Adipocyte (in vitro differentiated cells): Measurements from ENCODE around the gene GALM.
A peak's percentile ranks its signal among the peaks of the same experiment; 100 is the strongest.

Experiments used
- DNase-seq: peaks from one replicate; pipeline ENCODE4 v3.0.0-alpha.2; 2015; ENCODE audit warnings: low read depth
- H3K27me3 ChIP-seq: replicated peaks from 2 replicates; pipeline ENCODE4 v1.7.0; 2013; ENCODE audit warnings: mild to moderate bottlenecking, low read length, moderate library complexity; ENCODE audit not compliant: control insufficient read depth, insufficient read depth
- H3K36me3 ChIP-seq: 2 replicates; pipeline ENCODE4 v1.7.0; 2013; ENCODE audit warnings: low read length, mild to moderate bottlenecking, moderate library complexity; ENCODE audit not compliant: control insufficient read depth, insufficient read depth, severe bottlenecking
- H3K4me1 ChIP-seq: 2 replicates; pipeline ENCODE4 v1.7.0; 2013; ENCODE audit warnings: mild to moderate bottlenecking, low read length, moderate library complexity; ENCODE audit not compliant: control insufficient read depth, insufficient read depth
- H3K4me3 ChIP-seq: 2 replicates; pipeline ENCODE4 v1.7.0; 2013; ENCODE audit warnings: mild to moderate bottlenecking, low read length, moderate library complexity
- H3K9ac ChIP-seq: 2 replicates; pipeline ENCODE4 v1.7.0; 2013; ENCODE audit warnings: mild to moderate bottlenecking, low read length, moderate library complexity
- H3K9me3 ChIP-seq: 2 replicates; pipeline ENCODE4 v1.7.0; 2013; ENCODE audit warnings: mild to moderate bottlenecking, low read length, moderate library complexity; ENCODE audit not compliant: control insufficient read depth

Gene GALM

GRCh38 chr2:38665854-38666555 is at the start of gene GALM:
TSS of gene GALM (plus strand) at chr2:38666114. CDS start at chr2:38666162, 48 bp downstream.
- H3K36me3 ChIP-seq: no peaks in the 10 kb centered on the region
- DNase-seq: peak; percentile 81
- peaks cover 34% of the 10 kb centered on the region for H3K4me1 ChIP-seq
- no peaks in the 10 kb centered on the region for H3K27me3 ChIP-seq
- peak within 1 kb of the TSS; percentile 87 for H3K4me3 ChIP-seq
- H3K9me3 ChIP-seq: no peaks in the 10 kb centered on the region
- H3K9ac ChIP-seq: peak within 1 kb of the TSS; percentile 83

DNA sequence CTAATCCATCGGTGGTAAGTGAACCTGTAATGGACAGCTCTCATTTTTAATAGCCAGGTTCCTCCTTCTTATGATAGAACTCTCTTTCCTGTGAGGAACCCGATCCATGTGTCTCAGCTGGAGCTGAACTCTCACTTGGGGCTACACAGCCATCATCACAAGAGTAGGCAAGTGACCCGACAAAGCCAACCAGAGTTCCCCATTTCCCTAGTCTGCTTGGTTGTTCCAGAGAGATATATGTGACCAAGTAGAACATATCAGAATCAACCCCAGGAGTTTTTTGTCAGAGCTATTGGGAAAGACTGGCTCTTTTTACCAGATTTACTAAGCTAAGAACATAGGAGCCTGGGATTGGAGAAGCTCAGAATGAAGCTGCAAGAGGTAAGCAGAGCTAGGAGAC is 48.6 kb upstream of the GALM start:
- no peaks in the 10 kb centered on the region for H3K27me3 ChIP-seq
- H3K4me3 ChIP-seq: no peak overlapping the region
- H3K36me3 ChIP-seq: no peaks in the 10 kb centered on the region
- no peaks in the 10 kb centered on the region for H3K9me3 ChIP-seq
- H3K9ac ChIP-seq: no peak overlapping the region
- H3K4me1 ChIP-seq: peaks cover 29% of the 10 kb centered on the region
- DNase-seq: no peak

DNA sequence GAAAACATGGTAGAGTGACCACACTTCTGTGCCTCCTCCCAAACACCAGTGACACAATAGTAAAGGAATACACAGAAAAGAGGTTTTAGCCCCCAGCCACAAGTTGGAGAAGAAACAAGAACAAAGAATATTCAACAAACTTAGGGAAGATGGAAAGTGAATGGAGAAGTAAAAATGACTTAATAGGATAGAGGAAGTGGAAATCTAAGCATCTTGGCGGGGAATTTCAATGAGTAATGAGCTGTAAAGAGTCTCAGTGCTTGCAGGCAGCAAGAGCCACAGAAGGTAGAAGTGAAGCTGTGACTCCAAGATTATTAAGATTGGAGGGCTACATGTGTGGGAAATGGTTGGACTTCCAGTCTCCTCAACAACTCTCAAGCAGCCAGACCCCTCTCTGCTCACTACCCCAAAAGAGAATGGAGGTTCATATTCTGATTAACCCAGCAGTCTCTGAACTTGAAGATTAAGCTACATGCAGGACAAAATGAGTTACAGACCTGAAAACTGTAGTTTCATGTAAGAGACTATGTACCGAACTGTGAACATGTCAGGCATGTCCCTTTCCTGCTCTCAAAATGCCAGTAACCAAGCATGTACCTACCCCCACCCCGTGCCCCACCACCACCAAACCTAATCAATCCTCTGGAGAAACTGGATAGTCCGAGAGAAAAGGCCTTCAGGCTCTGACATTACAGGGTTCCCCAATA is 46.3 kb upstream of the GALM start:
- Histone ChIP-seq H3K4me3 (no peak overlapping the region), H3K4me1 (peaks cover 29% of the 10 kb centered on the region), H3K27me3 (no peaks in the 10 kb centered on the region), H3K9ac (no peak overlapping the region), H3K9me3 (no peaks in the 10 kb centered on the region), H3K36me3 (no peaks in the 10 kb centered on the region)
- peak; percentile 61 for DNase-seq

DNA sequence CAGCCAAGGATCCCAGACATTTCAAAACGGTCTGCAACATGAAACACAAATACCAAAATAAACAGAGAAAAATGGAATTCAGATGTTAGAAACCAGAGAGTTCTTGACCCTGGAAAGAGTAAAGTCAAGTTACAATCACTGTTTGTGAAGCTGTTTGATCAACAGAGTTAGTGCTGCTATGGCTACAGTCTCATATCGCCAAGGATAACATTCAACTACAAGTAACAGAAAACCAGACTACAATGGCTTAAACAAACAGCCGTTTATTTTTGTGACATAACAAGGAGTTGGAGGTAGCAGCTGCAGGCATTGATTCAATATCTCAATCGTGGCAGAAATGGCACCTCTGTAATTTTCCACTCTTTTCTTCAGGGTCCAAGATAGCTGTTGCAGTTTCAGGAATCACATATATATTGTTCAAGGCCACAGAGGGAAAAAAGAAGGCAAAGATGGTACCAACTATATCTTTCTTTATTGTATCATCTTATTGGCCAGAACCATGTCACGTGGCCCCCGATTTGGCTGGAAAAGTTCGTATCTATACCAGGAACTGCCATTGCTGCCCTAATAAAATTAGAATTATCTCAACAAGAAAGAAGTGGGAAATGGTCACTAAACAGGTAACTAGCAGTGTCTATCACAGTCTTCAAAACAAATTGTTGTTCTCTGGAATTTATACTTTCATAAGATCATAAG is 45.5 kb upstream of the GALM start:
- no peak overlapping the region for H3K4me3 ChIP-seq
- no peak overlapping the region for H3K9ac ChIP-seq
- H3K27me3 ChIP-seq: no peaks in the 10 kb centered on the region
- DNase-seq: peak; percentile 93
- H3K4me1 ChIP-seq: peaks cover 24% of the 10 kb centered on the region
- H3K9me3 ChIP-seq: no peaks in the 10 kb centered on the region
- no peaks in the 10 kb centered on the region for H3K36me3 ChIP-seq

DNA sequence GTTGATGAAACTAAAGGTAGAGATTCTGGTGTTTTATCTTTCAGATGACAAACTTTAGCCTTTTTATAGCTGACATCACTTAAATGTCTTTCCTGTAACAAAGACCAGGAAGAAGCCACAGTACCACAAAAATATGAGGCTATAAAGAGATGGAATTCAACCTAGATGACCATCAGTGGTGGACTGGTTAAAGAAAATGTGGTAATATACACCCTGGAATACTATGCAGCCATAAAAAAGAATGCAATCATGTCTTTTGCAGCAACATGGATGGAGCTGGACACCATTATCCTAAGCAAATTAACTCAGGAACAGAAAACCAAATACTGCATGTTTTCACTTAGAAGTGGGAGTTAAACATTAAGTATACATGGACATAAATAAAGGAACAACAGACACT is 44.9 kb upstream of the GALM start:
- H3K4me1 ChIP-seq: peaks cover 19% of the 10 kb centered on the region
- no peaks in the 10 kb centered on the region for H3K36me3 ChIP-seq
- no peak overlapping the region for H3K4me3 ChIP-seq
- DNase-seq: no peak
- H3K9ac ChIP-seq: no peak overlapping the region
- H3K9me3 ChIP-seq: no peaks in the 10 kb centered on the region
- H3K27me3 ChIP-seq: no peaks in the 10 kb centered on the region

DNA sequence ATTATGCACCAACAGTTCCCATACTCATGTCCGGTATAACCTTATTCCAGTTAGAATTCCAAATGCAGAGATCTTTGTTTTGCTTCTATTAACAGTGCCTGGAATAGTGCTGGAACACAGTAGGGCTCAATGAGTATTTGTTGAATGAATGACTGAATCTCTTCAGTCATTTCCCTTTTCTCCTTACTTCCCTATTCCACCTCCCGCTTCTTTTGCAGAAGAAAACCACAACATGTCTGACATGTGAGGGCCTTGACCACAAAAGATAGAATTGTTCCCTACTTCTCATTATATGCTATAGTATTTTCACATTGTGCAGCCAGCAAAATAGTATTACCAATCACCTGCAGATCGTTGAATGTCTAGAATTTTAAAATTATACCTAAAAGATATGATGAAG is 43.7 kb upstream of the GALM start:
- Histone ChIP-seq H3K27me3 (peaks cover 6% of the 10 kb centered on the region), H3K9ac (no peak overlapping the region), H3K36me3 (no peaks in the 10 kb centered on the region), H3K4me3 (no peak overlapping the region), H3K9me3 (no peaks in the 10 kb centered on the region), H3K4me1 (peaks cover 12% of the 10 kb centered on the region)
- no peak for DNase-seq

- no peak for DNase-seq
- Histone ChIP-seq H3K9me3 (no peaks in the 10 kb centered on the region), H3K36me3 (no peaks in the 10 kb centered on the region), H3K9ac (no peak overlapping the region), H3K27me3 (peaks cover 10% of the 10 kb centered on the region), H3K4me1 (no peaks in the 10 kb centered on the region), H3K4me3 (no peak overlapping the region)
Observed at GRCh38 chr2:38626326-38627035, 39.4 kb upstream of the GALM start.

GRCh38 chr2:38627391-38627790 is 38.5 kb upstream of the GALM start:
- no peak overlapping the region for H3K4me3 ChIP-seq
- DNase-seq: no peak
- H3K9ac ChIP-seq: no peak overlapping the region
- no peaks in the 10 kb centered on the region for H3K36me3 ChIP-seq
- peaks cover 10% of the 10 kb centered on the region for H3K27me3 ChIP-seq
- no peaks in the 10 kb centered on the region for H3K4me1 ChIP-seq
- no peaks in the 10 kb centered on the region for H3K9me3 ChIP-seq

- H3K4me1 ChIP-seq: no peaks in the 10 kb centered on the region
- H3K4me3 ChIP-seq: no peak overlapping the region
- no peaks in the 10 kb centered on the region for H3K9me3 ChIP-seq
- H3K9ac ChIP-seq: no peak overlapping the region
- H3K27me3 ChIP-seq: peaks cover 10% of the 10 kb centered on the region
- no peaks in the 10 kb centered on the region for H3K36me3 ChIP-seq
- no peak for DNase-seq
Observed at GRCh38 chr2:38629684-38630083, 36.2 kb upstream of the GALM start.

GRCh38 chr2:38631976-38632375 is 33.9 kb upstream of the GALM start:
- no peaks in the 10 kb centered on the region for H3K9me3 ChIP-seq
- no peak overlapping the region for H3K4me3 ChIP-seq
- no peaks in the 10 kb centered on the region for H3K4me1 ChIP-seq
- H3K36me3 ChIP-seq: no peaks in the 10 kb centered on the region
- no peak for DNase-seq
- no peak overlapping the region for H3K9ac ChIP-seq
- peaks cover 3% of the 10 kb centered on the region for H3K27me3 ChIP-seq

GRCh38 chr2:38632980-38633379 is 32.9 kb upstream of the GALM start:
- Histone ChIP-seq H3K9ac (no peak overlapping the region), H3K36me3 (no peaks in the 10 kb centered on the region), H3K27me3 (peaks cover under 1% of the 10 kb centered on the region), H3K4me1 (no peaks in the 10 kb centered on the region), H3K4me3 (no peak overlapping the region), H3K9me3 (no peaks in the 10 kb centered on the region)
- no peak for DNase-seq
